K562 (cell line): ENCODE data around the gene KAZN. TPM values are rescaled to one million over a fixed set of nuclear protein-coding genes. Genes with fewer than 3 reads are reported as not detected.

Experiments
- ARID1B ChIP-seq: fragments of 450-650 bp; IDR thresholded peaks from 2 replicates; pipeline ENCODE4 v1.6.1; 2016; ENCODE audit warnings: antibody characterized with exemption, mild to moderate bottlenecking, inconsistent platforms
- ARID2 ChIP-seq: fragments of 450-650 bp; IDR thresholded peaks from 2 replicates; pipeline ENCODE4 v1.6.1; 2017; ENCODE audit warnings: antibody characterized with exemption, mild to moderate bottlenecking
- CBX8 ChIP-seq: fragments of 200-600 bp; sonication (generic); IDR thresholded peaks from 2 replicates; pipeline ENCODE4 v1.6.1; 2012; ENCODE audit warnings: borderline replicate concordance, mixed run types, low read depth, mild to moderate bottlenecking, moderate library complexity, mixed read lengths, low read length, control low read depth, inconsistent platforms; ENCODE audit not compliant: poor library complexity, severe bottlenecking; ENCODE audit errors: extremely low read depth
- ELF2 ChIP-seq: fragments of 250-450 bp; sonication (Bioruptor Pico); IDR thresholded peaks from 2 replicates; pipeline ENCODE4 v1.5.0; 2021; ENCODE audit warnings: mild to moderate bottlenecking
- EP400 ChIP-seq: fragments of 450-650 bp; IDR thresholded peaks from 2 replicates; pipeline ENCODE4 v1.6.1; 2017; ENCODE audit warnings: antibody characterized with exemption, mild to moderate bottlenecking, moderate library complexity
- EWSR1 ChIP-seq: fragments of 450-650 bp; IDR thresholded peaks from 2 replicates; pipeline ENCODE4 v1.6.1; 2018; ENCODE audit warnings: borderline replicate concordance, mild to moderate bottlenecking, low read depth, moderate library complexity; ENCODE audit not compliant: partially characterized antibody
- HDAC8 ChIP-seq: fragments of 450-650 bp; IDR thresholded peaks from 2 replicates; pipeline ENCODE4 v1.6.1; 2016; ENCODE audit warnings: mild to moderate bottlenecking, missing genetic modification characterization, moderate library complexity, missing compliant biosample characterization
- NFYB ChIP-seq: IDR thresholded peaks from 2 replicates; pipeline ENCODE4 v1.6.1; 2011; ENCODE audit warnings: mild to moderate bottlenecking, moderate library complexity; ENCODE audit not compliant: insufficient read length; ENCODE audit errors: extremely low read depth
- SMARCC2 ChIP-seq: fragments of 450-650 bp; IDR thresholded peaks from 2 replicates; pipeline ENCODE4 v1.6.1; 2017; ENCODE audit warnings: antibody characterized with exemption, moderate library complexity, mild to moderate bottlenecking, low read depth
- SP2 ChIP-seq: IDR thresholded peaks from 2 replicates; pipeline ENCODE4 v1.6.1; 2011; ENCODE audit warnings: mild to moderate bottlenecking, low read depth, low read length, moderate library complexity; ENCODE audit not compliant: poor library complexity, severe bottlenecking; ENCODE audit errors: extremely low read depth
- ZEB2 ChIP-seq: fragments of 450-650 bp; IDR thresholded peaks from 2 replicates; pipeline ENCODE4 v1.6.1; 2016
- ZFX ChIP-seq: sonication (generic); formaldehyde crosslinking; IDR thresholded peaks from 2 replicates; pipeline ENCODE4 v1.8.0; 2022; ENCODE audit warnings: mild to moderate bottlenecking, missing genetic modification reagents, moderate library complexity
- ZKSCAN1 ChIP-seq: fragments of 150-350 bp; IDR thresholded peaks from 2 replicates; pipeline ENCODE4 v1.6.1; 2016; ENCODE audit warnings: low read depth, low read length
- ZNF175 ChIP-seq: fragments of 200-800 bp; sonication (Bioruptor generic); IDR thresholded peaks from 2 replicates; pipeline ENCODE4 v1.6.1; 2016; ENCODE audit warnings: low read depth, mild to moderate bottlenecking, missing genetic modification characterization, missing compliant biosample characterization
- ZNF282 ChIP-seq: sonication (generic); formaldehyde crosslinking; IDR thresholded peaks from 2 replicates; pipeline ENCODE4 v1.8.1; 2023; ENCODE audit warnings: missing genetic modification reagents
- ZNF644 ChIP-seq: fragments of 200-800 bp; sonication (Bioruptor generic); IDR thresholded peaks from 2 replicates; pipeline ENCODE4 v1.6.1; 2016; ENCODE audit warnings: low read depth, missing genetic modification characterization, missing compliant biosample characterization
- polyA plus RNA-seq, 8 experiments: library from polyadenylated mRNA; depleted of rRNA in 4 of 8; stranded (reverse) in 5 of 8; unstranded in 3 of 8; fragments of >200 nt; fragmentation: Nextera tagmentation in 2 of 8; fragmentation: Illumina TruSeq in 1 of 8; extraction: Ambion mirVana in 2 of 8; extraction: Trizol in 1 of 8; gene quantifications; 2 replicates each; pipeline versions ENCODE4 v1.2.1 to v1.2.3, GENCODE V29; 2011 to 2014; ENCODE audit warnings: inconsistent platforms in 1 of 8, missing spikeins in 1 of 8
- total RNA-seq, 7 experiments: library from RNA; depleted of rRNA in 6 of 7; stranded (reverse); fragments of >200 nt in 6 of 7; fragmentation: Illumina TruSeq in 2 of 7; extraction: Trizol in 2 of 7; gene quantifications; 2 replicates each; pipeline versions ENCODE4 v1.2.1 to v1.2.3, GENCODE V29; 2011 to 2021; ENCODE audit warnings: low replicate concordance in 1 of 7
- TF ChIP-seq, protein P1 (sequence below): fragments of 250-450 bp; sonication (Bioruptor Pico); IDR thresholded peaks from 2 replicates; pipeline ENCODE4 v1.9.0; 2021; ENCODE audit warnings: mild to moderate bottlenecking, inconsistent platforms
- TF ChIP-seq, protein P2 (sequence below): fragments of 150-350 bp; conservative IDR thresholded peaks from 2 replicates; pipeline ENCODE4 v1.6.1; 2014; ENCODE audit warnings: low read length
- TF ChIP-seq, protein P3 (sequence below), 2 experiments: fragments of 450-650 bp in 1 of 2; sonication (generic) in 1 of 2; formaldehyde crosslinking; conservative IDR thresholded peaks; 2 replicates each; pipeline versions ENCODE4 v1.4.0 to v1.8.1; 2020 to 2022; ENCODE audit warnings: mild to moderate bottlenecking in 1 of 2, missing genetic modification reagents in 1 of 2

The KAZN gene
- total and polyA plus RNA-seq, 9 of the 15 experiments (the other 6 are each of a cell fraction or from before 2014, with no cell fraction given) = 2.1 to 21.6 (median 5.4) TPM

- TF ChIP-seq, protein P1, sequence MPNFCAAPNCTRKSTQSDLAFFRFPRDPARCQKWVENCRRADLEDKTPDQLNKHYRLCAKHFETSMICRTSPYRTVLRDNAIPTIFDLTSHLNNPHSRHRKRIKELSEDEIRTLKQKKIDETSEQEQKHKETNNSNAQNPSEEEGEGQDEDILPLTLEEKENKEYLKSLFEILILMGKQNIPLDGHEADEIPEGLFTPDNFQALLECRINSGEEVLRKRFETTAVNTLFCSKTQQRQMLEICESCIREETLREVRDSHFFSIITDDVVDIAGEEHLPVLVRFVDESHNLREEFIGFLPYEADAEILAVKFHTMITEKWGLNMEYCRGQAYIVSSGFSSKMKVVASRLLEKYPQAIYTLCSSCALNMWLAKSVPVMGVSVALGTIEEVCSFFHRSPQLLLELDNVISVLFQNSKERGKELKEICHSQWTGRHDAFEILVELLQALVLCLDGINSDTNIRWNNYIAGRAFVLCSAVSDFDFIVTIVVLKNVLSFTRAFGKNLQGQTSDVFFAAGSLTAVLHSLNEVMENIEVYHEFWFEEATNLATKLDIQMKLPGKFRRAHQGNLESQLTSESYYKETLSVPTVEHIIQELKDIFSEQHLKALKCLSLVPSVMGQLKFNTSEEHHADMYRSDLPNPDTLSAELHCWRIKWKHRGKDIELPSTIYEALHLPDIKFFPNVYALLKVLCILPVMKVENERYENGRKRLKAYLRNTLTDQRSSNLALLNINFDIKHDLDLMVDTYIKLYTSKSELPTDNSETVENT = no peak
- TF ChIP-seq, protein P2, sequence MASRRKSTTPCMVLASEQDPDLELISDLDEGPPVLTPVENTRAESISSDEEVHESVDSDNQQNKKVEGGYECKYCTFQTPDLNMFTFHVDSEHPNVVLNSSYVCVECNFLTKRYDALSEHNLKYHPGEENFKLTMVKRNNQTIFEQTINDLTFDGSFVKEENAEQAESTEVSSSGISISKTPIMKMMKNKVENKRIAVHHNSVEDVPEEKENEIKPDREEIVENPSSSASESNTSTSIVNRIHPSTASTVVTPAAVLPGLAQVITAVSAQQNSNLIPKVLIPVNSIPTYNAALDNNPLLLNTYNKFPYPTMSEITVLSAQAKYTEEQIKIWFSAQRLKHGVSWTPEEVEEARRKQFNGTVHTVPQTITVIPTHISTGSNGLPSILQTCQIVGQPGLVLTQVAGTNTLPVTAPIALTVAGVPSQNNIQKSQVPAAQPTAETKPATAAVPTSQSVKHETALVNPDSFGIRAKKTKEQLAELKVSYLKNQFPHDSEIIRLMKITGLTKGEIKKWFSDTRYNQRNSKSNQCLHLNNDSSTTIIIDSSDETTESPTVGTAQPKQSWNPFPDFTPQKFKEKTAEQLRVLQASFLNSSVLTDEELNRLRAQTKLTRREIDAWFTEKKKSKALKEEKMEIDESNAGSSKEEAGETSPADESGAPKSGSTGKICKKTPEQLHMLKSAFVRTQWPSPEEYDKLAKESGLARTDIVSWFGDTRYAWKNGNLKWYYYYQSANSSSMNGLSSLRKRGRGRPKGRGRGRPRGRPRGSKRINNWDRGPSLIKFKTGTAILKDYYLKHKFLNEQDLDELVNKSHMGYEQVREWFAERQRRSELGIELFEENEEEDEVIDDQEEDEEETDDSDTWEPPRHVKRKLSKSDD = no peak
- TF ChIP-seq HDAC8 (tag) (no peak), ZNF644 (tag) (no peak), ZFX (CRISPR knock-in tag) (peak; percentile 31; the same call in 1 of the 2 replicates), SP2 (no peak), CBX8 (no peak), NFYB (no peak), ZNF175 (CRISPR knock-in tag) (no peak), ZKSCAN1 (peak; percentile 4; the same call in 1 of the 2 replicates), EP400 (peak; percentile 30; the same call in 1 of the 2 replicates), ARID2 (no peak), ZEB2 (no peak), ZNF282 (no peak), SMARCC2 (peak; percentile 63; the same call in 1 of the 2 replicates), EWSR1 (no peak), ELF2 (CRISPR knock-in tag) (no peak), ARID1B (peak; percentile 87)
- TF ChIP-seq, protein P3, sequence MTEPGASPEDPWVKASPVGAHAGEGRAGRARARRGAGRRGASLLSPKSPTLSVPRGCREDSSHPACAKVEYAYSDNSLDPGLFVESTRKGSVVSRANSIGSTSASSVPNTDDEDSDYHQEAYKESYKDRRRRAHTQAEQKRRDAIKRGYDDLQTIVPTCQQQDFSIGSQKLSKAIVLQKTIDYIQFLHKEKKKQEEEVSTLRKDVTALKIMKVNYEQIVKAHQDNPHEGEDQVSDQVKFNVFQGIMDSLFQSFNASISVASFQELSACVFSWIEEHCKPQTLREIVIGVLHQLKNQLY (CRISPR knock-in tag; conservative IDR thresholded peaks at IDR 0.05) = no peak; a peak in 1 of 4 replicates
Observed at GRCh38 chr1:14782741-14783591, 184.5 kb downstream of the KAZN start (continued).
